Measurements from ENCODE around the gene AFAP1.

Gene AFAP1

DNA sequence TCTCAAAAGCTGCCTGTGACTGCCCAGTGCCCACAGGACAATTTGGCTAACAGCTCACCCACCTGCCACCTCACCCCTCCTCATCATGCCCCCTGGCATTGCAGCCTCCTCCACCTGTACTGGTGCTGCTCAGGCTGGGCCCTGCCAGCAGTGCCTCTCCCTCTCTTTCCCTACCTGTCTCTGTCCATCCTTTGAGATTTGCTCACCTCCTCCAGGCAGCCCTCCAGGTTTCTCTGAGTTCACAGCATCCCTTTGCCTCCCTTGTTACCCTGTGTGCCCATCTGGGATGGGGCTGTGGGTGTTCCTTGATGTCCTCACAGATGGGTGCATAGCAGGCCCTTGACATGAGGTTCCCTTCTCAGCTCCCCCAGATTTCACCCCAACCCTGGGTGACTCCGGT lies 224.9 kb downstream of the AFAP1 start:
- no peak for DNase-seq (ENCODE audit: low spot score)

DNA sequence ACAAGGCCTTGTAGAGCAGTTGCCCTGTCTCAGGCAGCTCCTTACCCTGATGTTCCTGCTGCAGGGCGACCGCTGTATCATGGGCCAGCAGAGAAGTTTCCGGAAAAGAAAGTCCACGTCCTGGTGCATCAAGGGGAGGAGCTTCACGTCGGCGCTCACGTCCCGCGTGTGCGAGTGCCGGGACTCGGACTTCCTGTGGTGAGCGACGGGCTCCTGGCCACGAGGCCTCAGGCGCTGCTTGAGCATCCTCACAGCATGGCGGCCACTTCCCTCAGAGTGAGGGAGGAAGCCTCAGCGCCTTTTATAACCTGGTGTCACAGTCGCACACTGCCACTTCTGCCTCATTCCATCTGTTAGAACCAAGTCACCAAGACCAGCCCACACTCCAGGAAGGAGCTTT lies 225.5 kb downstream of the AFAP1 start:
- DNase-seq (ENCODE audit: low spot score): no peak

DNA sequence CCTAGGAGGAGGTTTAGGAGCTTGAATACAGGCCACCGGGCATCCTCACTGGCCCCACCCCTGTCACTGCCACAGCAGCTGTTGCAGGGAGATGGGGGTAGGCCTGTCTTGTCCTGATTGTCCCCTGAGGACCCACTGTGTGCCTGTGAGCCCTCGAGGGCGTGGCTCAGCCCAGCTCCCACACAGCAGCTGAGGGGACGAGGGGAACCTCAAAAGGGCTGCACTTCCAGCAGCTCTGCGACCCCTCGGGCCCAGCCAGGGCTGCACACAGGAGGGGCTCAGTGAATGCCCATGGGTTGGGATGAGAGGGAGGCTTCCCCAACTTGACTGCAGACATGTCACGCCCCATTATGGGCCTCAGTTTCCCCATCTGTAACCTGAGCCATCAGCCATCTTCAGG lies 225.9 kb downstream of the AFAP1 start:
- DNase-seq (ENCODE audit: low spot score): no peak

DNA sequence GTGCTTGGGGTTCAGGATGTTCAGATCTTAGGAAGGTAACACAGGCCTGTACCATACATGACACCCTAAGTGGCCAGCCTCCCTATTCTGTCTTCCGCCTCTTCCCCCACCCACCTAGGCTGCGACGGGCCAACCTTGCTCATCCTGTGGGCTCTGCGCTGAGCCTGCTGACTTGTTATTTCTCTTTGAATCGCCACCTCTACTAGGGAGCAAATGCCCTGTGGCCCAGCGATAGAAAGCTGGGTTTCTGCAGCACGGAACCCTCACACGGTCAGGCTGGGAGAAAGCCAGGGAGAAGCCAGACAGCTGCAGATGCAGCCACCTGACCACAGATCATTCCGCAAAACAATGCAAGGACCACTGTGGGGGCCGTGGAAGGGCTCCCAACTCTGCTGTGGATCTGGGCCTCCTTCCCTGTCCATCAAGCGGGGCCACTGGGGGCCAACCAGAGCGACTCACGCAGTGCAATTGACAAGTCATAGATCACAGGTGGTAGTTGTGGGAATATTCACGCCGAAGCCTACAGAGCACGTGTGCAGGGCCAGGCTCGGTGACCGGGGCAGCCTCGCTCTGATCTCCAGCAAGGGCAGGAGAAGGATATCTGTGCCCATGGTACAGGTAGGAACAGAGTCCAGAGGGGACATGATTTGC lies 227.5 kb downstream of the AFAP1 start:
- no peak for DNase-seq (ENCODE audit: low spot score)

GRCh38 chr4:7711307-7711963 lies 228.2 kb downstream of the AFAP1 start:
- no peak for DNase-seq (ENCODE audit: low spot score)

DNA sequence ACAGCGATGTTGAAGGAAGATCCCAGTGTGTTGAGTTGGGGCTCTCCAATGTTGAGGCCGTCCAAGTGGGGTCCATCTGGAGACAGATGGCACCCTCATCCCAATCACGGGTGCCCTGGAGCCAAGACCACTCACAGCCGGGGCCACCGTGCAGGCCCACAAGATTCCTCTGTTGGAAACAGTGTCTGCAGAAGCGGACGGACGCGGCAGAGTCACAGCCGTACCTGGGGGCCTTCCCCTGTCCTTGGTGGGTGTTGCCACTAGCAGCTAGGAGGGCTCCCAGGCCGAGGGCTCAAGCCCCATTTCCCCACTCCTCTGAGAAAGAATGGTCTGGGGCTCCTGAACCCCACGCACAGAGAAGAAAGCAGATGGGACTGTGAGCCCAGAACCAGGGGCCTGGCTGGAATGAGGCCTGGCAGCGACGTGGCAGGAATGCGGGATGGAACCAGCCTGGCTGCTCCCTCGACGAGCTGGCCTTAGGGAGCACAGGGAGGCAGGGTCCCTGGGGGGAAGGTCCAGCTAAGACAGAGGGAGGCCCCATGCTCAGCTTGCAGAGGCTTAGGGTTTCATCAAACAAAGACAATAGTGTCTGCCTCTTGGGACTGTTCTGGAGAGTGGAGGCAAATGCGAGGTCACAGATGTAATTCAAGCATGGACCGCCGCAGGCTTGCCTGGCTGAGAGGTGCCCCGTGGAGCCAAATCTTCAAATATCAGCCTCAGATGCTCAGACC lies 228.9 kb downstream of the AFAP1 start:
- DNase-seq (ENCODE audit: low spot score): no peak

- no peak for DNase-seq (ENCODE audit: low spot score)
These were observed 229.5 kb downstream of the AFAP1 start for GRCh38 chr4:7710126-7710525.

- no peak for DNase-seq (ENCODE audit: low spot score)
These were observed 230.2 kb downstream of the AFAP1 start for GRCh38 chr4:7709431-7709830.

GRCh38 chr4:7708981-7709380 lies 230.7 kb downstream of the AFAP1 start:
- no peak for DNase-seq (ENCODE audit: low spot score)
